ENCODE results near the gene TMEM168.
A peak's percentile ranks its signal among the peaks of the same experiment; 100 is the strongest.

DNA sequence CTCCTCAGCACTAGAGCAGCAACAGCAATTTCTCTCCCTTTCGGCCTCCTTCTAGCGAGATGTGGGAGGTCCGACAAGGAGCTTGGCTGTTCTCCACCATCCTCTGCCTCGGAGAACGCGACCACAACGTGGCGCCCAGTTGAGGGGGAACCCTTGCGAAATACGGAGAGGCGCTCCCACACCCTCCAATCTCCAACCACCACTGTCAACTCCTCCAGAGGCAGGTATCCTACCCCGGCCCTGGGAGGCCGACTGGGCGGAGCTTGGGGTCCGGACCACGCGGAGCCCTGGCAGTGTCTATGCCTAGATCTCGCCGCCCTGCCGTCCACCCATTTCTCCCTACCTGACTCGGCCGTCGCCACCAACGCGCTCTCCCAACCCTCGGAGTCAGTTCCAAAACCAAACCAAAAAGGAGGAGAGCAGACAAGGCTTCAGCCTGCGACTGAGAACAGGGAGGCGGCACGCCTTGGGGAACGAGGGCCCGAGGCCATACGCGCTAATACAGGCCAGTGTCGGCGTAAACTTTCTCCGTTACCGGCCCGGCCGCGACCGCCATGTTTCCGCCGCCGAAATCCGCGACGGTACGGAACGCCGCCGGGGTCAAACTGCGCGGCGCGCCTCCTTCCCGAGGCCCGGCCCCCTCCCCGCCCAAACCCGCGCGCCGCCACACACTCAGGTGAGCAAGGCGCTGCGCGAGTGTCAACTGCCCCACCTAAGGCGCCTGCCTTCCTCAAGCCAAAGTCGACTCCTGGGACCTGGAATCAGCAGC lies at the start of gene TMEM168:
- TF ChIP-seq POLR2AphosphoS5 (IDR thresholded peaks at IDR 0.05; ENCODE audit: insufficient read depth in 1 of 2, low read depth in 1 of 2) (peak in 1 of 2 donors; percentile 88), POLR2A (IDR thresholded peaks at IDR 0.05) (peak in 1 of 2 donors; percentile 17)
- TF ChIP-seq, protein P1, sequence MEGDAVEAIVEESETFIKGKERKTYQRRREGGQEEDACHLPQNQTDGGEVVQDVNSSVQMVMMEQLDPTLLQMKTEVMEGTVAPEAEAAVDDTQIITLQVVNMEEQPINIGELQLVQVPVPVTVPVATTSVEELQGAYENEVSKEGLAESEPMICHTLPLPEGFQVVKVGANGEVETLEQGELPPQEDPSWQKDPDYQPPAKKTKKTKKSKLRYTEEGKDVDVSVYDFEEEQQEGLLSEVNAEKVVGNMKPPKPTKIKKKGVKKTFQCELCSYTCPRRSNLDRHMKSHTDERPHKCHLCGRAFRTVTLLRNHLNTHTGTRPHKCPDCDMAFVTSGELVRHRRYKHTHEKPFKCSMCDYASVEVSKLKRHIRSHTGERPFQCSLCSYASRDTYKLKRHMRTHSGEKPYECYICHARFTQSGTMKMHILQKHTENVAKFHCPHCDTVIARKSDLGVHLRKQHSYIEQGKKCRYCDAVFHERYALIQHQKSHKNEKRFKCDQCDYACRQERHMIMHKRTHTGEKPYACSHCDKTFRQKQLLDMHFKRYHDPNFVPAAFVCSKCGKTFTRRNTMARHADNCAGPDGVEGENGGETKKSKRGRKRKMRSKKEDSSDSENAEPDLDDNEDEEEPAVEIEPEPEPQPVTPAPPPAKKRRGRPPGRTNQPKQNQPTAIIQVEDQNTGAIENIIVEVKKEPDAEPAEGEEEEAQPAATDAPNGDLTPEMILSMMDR (IDR thresholded peaks at IDR 0.05), result no peak

Measured in vagina (tissue), 2 donors.